T-helper 17 cell (primary cell): ENCODE results near the gene CIRBP. TPM values are rescaled to one million over a fixed set of nuclear protein-coding genes. Genes with fewer than 3 reads are reported as not detected.
"Not testable (repeated sequence)": the region's sequence is repeated elsewhere in the genome, so short reads cannot be mapped to it uniquely, and the experiment has no call there.

Experiments
- ATAC-seq: fragments of 150-1000 bp; cut with Tn5 transposase; 2 replicates; pipeline ENCODE4 v1.10.0; 2021; ENCODE audit warnings: mild to moderate bottlenecking, moderate library complexity
- DNase-seq, 3 donors: peaks; one replicate each; pipeline versions ENCODE4 v3.0.0 to v3.0.0-alpha.2; 2020 to 2021
- H3K9me3 ChIP-seq: one replicate; pipeline ENCODE4 v1.7.0; 2013; ENCODE audit warnings: low read length, mild to moderate bottlenecking; ENCODE audit not compliant: control insufficient read depth, poor library complexity, severe bottlenecking
- H3K27ac Mint-ChIP-seq: one replicate; pipeline ENCODE4 v1.8.0; 2022; ENCODE audit warnings: mild to moderate bottlenecking, moderate library complexity, mixed read lengths
- H3K27me3 Mint-ChIP-seq: one replicate; pipeline ENCODE4 v1.8.0; 2022; ENCODE audit warnings: mixed read lengths
- H3K36me3 Mint-ChIP-seq: one replicate; pipeline ENCODE4 v1.8.0; 2022; ENCODE audit warnings: low read depth, mixed read lengths
- H3K4me1 Mint-ChIP-seq: one replicate; pipeline ENCODE4 v1.8.0; 2022; ENCODE audit warnings: mild to moderate bottlenecking, mixed read lengths
- H3K4me3 Mint-ChIP-seq: one replicate; pipeline ENCODE4 v1.8.0; 2022; ENCODE audit warnings: mild to moderate bottlenecking, moderate library complexity, mixed read lengths
- total RNA-seq, 4 donors: library from RNA in 2 of 4; stranded (reverse) in 2 of 4; gene quantifications; one replicate each; pipeline ENCODE4 v1.2.3 and lab custom pipeline; 2022 to 2026

The CIRBP gene
- total RNA-seq, 2 donors from 2014 or later = 460 to 474 TPM

DNA sequence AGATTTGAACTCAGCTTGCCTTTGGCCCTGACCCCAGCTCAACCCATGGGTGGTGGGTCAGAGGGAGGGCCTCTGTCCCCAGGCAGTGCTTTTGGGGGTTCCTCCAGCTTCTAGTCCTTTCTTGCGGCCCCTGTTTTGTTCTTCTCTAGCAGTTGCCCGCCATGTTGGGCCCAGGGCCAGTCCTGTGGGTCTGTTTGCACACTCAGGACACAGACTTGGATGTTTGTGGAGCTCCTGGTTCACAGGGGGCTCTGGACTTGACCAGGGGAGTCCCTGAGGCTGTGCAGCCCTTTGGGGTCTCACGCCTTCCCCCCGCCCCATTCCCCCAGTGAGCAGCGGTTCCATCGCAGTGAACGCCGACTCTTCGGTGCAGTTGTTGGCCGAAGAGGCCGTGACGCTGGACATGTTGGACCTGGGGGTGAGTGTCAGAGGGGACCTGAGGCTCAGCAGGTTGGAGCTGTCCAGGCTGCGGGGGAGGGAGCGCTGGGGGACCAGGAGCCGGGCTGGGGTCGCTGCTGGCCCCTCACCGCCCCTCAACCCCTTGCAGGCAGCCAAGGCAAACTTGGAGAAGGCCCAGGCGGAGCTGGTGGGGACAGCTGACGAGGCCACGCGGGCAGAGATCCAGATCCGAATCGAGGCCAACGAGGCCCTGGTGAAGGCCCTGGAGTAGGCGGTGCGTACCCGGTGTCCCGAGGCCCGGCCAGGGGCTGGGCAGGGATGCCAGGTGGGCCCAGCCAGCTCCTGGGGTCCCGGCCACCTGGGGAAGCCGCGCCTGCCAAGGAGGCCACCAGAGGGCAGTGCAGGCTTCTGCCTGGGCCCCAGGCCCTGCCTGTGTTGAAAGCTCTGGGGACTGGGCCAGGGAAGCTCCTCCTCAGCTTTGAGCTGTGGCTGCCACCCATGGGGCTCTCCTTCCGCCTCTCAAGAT is 25.1 kb upstream of the CIRBP start:
- H3K27me3 Mint-ChIP-seq = no peaks in the 10 kb centered on the region
- H3K36me3 Mint-ChIP-seq = no peaks in the 10 kb centered on the region
- no peak overlapping the region for H3K27ac Mint-ChIP-seq
- peaks cover 11% of the 10 kb centered on the region for H3K4me1 Mint-ChIP-seq
- peak; percentile 48 for ATAC-seq
- H3K9me3 ChIP-seq = no peaks in the 10 kb centered on the region
- peak; percentile 73 to 86 (median 74) for DNase-seq
- peak overlapping the region; percentile 69 for H3K4me3 Mint-ChIP-seq

DNA sequence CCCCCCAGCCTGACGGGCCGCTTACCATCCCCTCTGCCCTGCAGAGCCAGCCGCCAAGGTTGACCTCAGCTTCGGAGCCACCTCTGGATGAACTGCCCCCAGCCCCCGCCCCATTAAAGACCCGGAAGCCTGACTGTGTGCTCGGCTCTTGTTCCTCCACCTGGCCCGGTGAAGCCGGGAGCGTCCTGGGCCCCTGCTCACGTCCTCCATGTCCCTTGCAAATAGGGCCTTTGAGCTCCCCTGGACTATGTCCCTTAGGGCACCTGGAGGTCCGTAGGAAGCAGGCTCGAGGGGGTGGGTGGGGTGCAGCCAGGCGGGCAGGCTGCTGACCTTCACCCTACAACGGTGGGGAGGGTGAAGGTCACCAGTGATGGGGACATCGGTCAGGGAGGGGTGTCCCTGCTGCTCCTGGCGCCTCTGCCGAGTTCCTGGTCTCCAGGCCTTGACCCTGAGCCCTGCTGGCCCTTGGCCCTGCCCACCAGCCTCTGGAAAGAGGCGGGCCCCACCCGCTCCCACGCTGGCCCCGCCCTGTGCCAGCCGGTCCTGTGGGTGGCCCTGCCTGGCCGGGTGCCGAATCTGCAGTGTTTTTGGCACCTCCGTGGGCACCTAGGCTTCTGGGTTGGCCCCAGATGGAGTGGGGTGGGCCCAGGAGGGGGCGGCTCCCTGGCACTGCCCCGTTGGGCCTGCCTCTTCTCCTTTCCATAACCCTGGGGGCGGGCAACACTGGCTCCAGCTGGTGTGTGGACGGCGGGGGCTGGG is 24.3 kb upstream of the CIRBP start:
- peaks cover 9% of the 10 kb centered on the region for H3K4me1 Mint-ChIP-seq
- ATAC-seq = no peak
- H3K27me3 Mint-ChIP-seq = no peaks in the 10 kb centered on the region
- H3K27ac Mint-ChIP-seq = no peak overlapping the region
- DNase-seq = no peak
- H3K9me3 ChIP-seq = no peaks in the 10 kb centered on the region
- peak overlapping the region; percentile 69 for H3K4me3 Mint-ChIP-seq
- peaks cover 2% of the 10 kb centered on the region for H3K36me3 Mint-ChIP-seq

DNA sequence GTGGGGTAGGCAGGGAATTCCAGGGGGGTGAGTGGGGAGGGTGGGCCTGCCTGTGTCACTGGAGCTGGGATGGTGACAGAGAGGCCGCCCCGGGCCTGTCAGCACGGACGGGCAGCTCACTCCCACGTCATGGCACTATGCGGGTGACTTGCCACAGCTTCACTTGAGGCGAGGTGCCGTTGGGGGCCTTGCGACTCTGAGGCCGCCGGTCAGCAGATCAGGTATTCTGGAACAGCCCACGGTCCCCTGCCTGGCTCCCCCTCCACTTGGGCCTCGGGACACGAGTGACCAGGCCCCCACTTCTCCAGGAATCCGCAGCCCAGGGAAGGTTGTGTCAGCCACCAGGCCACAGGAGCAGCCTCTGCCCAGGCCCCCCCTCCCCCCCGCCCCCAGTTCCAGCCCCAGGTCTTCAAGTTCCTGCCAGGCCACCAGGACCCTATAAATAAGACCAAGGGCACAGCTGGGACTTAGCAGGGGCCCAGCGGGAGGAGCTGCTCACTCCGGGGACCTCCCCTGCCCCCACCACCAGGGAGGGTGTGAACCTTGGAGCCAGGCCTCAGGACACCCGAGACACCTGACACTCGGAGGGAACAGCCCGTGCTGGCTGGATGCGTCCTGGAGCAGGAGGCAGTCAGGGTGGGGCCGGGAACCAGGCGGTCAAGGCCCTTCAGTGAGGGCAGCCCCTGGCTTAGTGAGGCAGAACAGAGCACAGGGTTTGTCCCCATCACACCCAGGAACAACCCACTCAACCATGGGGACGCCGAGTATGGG is 23.5 kb upstream of the CIRBP start:
- Mint-ChIP-seq H3K36me3 (peaks cover 2% of the 10 kb centered on the region), H3K4me1 (peaks cover 8% of the 10 kb centered on the region), H3K27me3 (no peaks in the 10 kb centered on the region), H3K4me3 (no peak overlapping the region), H3K27ac (no peak overlapping the region)
- DNase-seq (no peak), ATAC-seq (no peak)
- no peaks in the 10 kb centered on the region for H3K9me3 ChIP-seq

DNA sequence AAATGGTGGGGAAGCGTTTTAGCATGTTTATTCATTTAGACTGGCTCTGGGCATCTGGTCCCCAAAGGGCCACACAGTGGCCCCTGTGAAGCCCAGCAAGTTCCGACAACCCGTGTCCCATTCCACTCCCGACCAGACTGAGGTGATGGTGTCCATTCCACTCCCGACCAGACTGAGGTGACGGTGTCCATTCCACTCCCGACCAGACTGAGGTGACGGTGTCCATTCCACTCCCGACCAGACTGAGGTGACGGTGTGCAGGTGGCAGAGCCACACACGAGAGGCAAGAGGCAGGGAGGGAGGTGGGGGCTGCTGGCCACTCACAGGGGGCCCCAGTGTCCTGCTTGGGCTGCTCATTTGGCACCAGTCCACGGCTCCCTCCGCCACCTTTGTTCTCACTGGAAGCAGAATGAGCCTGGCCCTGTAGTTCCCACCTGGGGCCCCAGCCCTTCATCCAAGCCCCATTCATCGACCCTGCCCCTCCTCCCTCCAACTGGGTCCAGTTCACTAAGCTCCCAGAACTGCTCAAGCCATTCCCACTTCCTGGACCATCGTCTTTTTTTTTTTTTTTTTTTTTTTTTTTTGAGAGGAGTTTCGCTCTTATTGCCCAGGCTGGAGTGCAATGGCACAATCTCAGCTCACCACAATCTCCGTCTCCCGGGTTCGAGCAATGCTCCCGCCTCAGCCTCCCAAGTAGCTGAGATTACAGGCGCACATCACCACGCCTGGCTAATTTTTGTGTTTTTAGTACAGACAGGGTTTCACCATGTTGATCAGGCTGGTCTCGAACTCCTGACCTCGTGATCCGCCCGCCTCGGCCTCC is 22.7 kb upstream of the CIRBP start:
- not testable (repeated sequence) for H3K4me1 Mint-ChIP-seq, H3K36me3 Mint-ChIP-seq, H3K9me3 ChIP-seq, ATAC-seq, DNase-seq, H3K27me3 Mint-ChIP-seq
- H3K4me3 Mint-ChIP-seq = peak overlapping the region; percentile 19
- H3K27ac Mint-ChIP-seq = peak overlapping the region; percentile 75

DNA sequence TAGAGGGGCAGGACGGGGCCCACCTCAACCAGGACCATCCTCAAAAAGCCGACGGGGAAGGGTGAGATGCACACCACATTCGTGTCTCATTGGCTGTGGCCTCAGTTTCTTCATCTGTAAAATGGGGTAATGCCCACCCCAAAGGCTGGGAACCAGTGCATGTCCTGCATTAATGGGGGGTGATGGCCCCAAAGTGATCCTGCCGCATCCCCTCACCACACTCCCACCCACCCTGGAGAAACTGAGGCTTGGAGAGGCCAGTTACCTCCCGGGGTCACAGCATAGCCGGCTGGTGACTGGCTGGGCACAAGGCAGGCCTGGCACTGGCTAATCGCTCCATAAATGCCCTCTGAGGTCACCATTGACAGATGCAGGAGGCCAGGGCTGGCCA is 21.4 kb upstream of the CIRBP start:
- peak overlapping the region; percentile 75 for H3K27ac Mint-ChIP-seq
- DNase-seq (no peak), ATAC-seq (no peak)
- peaks cover 7% of the 10 kb centered on the region for H3K4me1 Mint-ChIP-seq
- no peaks in the 10 kb centered on the region for H3K27me3 Mint-ChIP-seq
- H3K9me3 ChIP-seq = no peaks in the 10 kb centered on the region
- H3K36me3 Mint-ChIP-seq = peaks cover 4% of the 10 kb centered on the region
- peak overlapping the region; percentile 81 for H3K4me3 Mint-ChIP-seq

DNA sequence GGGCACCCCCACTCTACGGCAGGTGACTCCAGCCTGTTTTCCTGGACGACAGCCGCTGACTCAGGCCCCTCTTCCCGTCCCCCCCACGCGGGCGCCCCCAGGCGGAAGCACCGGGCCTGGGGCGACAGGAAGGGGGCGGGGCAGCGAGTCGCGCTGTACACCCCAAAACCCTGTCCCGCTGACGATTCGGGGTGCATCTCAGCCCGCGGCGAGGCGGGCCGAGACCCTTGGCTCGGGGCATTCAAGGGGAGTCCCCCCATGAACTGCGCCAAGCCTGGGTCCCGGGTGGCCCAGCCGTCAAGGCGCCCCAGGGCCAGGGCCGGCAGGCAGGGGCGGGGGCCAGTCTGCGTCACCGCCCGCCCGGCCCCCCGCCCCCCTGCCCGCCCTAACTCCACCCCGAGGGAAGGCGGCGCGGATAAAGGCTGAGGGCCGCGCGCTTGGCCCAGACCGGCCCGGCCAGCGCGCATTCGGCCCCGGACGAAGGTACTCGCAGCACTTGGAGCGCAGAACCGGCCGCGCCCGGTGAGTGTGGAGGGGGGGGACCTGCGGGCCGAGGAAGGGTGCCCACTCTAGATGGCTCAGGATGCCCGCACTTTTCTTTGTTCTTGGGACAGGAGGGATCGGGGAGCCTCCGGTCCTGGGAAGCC is 20.9 kb upstream of the CIRBP start, which contains the start of gene MIDN:
Gene MIDN, plus strand, starts transcription at position 445 of the 647 bp plus-strand sequence. CDS start 1,714 bp downstream, outside the sequence.
- H3K36me3 Mint-ChIP-seq = peaks cover 4% of the 10 kb centered on the region
- peak within 1 kb of the TSS; percentile 81 for H3K4me3 Mint-ChIP-seq
- peak within 1 kb of the TSS; percentile 75 for H3K27ac Mint-ChIP-seq
- H3K9me3 ChIP-seq = no peaks in the 10 kb centered on the region
- DNase-seq = peak in 2 of 3 donors; percentile 73 to 77
- ATAC-seq = peak; percentile 15
- H3K4me1 Mint-ChIP-seq = peaks cover 7% of the 10 kb centered on the region
- no peaks in the 10 kb centered on the region for H3K27me3 Mint-ChIP-seq

DNA sequence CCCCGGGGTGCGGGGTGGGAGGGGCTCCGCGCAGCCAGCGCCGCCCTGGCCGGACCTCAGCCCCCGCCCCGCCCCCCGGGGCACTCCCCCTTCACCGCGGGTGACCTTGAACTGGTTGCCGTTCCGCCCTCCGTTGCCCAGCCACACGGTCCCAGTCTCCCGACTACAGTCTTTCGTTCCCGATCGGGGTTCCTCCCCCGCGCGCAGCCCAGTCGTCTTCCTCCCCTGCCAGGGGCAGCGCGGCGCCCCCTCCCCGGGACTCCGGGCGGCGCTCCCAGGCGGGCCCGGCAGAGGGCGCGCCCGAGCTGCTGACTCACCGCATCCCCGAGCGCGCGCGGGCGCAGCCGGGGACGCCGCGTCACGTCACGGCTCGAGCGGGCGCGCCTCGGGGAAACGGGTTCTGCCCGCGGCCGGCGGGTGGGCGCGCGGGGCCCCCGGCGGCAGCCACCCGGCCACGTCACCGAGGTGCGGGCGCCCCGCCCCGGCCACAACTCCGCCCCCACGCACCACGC is 20.3 kb upstream of the CIRBP start:
- ATAC-seq = peak; percentile 46
- H3K4me1 Mint-ChIP-seq = peaks cover 11% of the 10 kb centered on the region
- DNase-seq = peak; percentile 86 to 89 (median 88)
- H3K36me3 Mint-ChIP-seq = peaks cover 4% of the 10 kb centered on the region
- no peaks in the 10 kb centered on the region for H3K27me3 Mint-ChIP-seq
- H3K4me3 Mint-ChIP-seq = peak overlapping the region; percentile 81
- no peaks in the 10 kb centered on the region for H3K9me3 ChIP-seq
- H3K27ac Mint-ChIP-seq = no peak overlapping the region

DNA sequence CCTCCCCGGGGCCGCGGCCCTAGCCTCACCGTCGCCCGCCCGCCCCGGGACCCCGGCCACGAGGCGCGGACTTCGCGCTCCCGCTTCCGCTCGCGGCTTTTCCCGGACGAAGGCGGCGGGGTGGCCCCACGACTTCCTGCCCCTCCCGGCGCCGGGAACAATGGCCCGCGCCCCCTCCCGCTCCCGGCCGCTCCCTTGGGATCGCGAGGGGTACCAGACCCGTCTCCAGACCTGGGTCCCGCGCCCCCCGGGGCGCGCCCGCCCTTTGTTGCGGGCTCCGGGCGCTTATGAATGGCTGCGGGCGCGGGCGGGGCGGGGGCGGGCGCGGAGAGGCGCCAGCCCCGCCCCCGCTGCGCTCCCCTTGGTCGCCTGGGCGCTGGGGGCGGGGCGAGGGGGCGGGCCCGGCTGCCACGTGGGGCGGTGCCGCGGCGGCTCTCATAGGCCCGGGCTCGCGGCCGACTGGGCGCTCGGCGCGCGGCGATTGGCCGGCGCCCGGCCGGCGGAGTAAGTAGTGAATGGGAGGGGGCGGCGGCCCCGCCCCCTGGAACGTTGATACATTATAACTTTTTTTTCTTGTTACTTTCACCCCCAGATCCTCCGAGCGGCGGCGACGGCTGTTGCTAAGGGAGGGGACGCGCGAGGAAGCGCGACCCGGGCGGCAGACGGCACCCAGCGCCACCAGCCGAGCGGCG is 19.7 kb upstream of the CIRBP start:
- Mint-ChIP-seq H3K36me3 (peaks cover 4% of the 10 kb centered on the region), H3K27me3 (no peaks in the 10 kb centered on the region), H3K27ac (peak overlapping the region; percentile 65), H3K4me3 (peak overlapping the region; percentile 90), H3K4me1 (peaks cover 11% of the 10 kb centered on the region)
- ATAC-seq = peak; percentile 68
- H3K9me3 ChIP-seq = no peaks in the 10 kb centered on the region
- DNase-seq = peak; percentile 88 to 97 (median 96)

DNA sequence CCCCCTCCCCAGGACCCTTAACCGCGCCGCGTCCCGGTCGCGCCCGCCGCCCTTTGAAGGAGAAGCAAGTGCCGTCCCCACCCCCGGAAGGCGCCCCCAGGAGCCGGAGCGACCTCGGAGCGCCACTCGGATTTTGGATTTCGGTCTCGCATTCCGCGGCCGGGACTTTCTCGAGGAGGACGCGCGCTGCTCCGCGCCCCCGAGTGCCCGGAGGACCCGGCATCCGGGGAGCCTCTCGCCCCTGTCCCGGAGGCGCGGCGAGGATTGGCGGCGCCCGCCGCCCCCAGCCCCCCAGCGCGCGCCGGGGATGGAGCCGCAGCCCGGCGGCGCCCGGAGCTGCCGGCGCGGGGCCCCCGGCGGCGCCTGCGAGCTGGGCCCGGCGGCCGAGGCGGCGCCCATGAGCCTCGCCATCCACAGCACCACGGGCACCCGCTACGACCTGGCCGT is 19.1 kb upstream of the CIRBP start:
- Mint-ChIP-seq H3K27me3 (no peaks in the 10 kb centered on the region), H3K27ac (peak overlapping the region; percentile 65), H3K4me3 (peak overlapping the region; percentile 90), H3K36me3 (peaks cover 4% of the 10 kb centered on the region), H3K4me1 (peaks cover 8% of the 10 kb centered on the region)
- no peaks in the 10 kb centered on the region for H3K9me3 ChIP-seq
- ATAC-seq (no peak), DNase-seq (no peak)

DNA sequence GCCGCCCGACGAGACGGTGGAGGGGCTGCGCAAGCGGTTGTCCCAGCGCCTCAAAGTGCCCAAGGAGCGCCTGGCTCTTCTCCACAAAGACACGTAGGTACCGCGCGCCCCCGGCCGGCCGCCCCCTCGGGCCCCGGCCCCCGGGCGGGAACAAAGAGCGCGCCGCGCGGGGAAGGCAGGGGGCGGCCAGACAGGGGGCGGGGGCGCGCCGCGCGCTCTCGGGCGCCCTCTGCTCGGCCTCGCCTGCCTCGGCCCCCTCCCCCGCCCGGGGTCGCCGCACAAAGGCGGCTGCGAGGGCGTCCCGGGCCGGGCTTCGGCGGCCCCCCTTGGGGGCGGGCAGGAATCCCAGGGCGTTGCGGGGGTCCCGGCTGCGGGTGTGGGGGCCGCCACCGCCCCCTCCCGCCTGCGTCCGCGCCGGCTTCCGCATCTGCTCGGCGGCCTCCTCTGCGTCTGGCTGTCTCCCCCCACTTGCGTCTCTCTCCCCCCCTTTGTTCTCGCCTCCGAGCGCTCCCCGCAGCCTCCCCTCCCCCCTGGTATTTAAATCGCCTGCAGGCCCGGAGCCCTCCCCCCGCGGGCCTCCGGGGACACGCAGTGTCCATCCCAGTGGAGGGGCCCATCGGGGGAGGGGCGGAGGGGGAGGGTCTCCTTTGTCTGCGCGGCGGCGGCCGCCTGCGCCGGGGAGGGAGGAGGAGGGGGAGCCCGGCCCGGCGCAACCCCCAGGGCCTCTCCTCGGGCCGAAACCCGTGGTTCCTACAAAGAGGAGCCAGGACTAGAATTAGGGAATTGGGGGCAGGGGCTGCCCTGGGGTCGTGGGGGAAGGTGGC is 18.5 kb upstream of the CIRBP start:
- peak overlapping the region; percentile 93 for H3K27ac Mint-ChIP-seq
- DNase-seq (peak in 2 of 3 donors; percentile 46), ATAC-seq (no peak)
- H3K27me3 Mint-ChIP-seq = no peaks in the 10 kb centered on the region
- H3K9me3 ChIP-seq = no peaks in the 10 kb centered on the region
- H3K4me3 Mint-ChIP-seq = peak overlapping the region; percentile 92
- peaks cover 4% of the 10 kb centered on the region for H3K36me3 Mint-ChIP-seq
- H3K4me1 Mint-ChIP-seq = peaks cover 8% of the 10 kb centered on the region
